ENCODE data around the gene MRPS22.
"Not testable (repeated sequence)": the region's sequence is repeated elsewhere in the genome, so short reads cannot be mapped to it uniquely, and the experiment has no call there.

The MRPS22 gene

DNA sequence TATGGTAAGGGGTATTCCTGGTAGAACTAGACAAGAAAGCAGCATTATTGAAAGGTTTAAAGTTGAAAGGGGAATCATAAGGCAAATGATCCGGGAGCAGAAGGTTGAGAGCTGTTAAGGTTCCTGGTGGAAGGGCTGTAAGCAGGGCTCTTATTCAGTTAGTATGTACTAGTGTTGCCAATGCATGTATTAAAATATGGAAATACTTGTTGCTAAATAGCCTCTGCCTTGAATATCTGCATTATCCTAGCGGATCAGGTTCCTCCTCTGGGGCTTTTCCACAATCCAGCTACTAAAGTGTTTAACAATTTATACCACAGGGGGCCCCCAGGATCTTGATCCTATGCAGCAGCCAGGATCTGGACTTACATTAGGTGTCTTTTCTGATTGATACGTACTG is 52.9 kb downstream of the MRPS22 start:
- no peak for DNase-seq (ENCODE audit: low spot score)

DNA sequence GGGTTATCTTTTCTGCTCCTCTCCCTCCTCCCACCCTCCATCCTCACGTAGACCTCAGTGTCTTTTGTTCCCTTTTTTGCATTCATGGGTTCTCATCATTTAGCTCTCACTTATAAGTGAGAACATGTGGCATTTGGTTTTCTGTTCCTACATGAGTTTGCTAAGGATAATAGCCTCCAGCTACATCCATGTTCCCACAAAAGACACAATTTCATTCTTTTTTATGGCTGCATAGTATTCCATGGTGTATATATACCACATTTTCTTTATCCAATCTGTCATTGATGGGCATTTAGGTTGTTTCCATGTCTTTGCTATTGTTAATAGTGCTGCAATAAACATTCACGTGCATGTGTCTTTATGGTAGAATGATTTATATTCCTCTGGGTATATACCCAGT is 57.3 kb downstream of the MRPS22 start:
- DNase-seq (ENCODE audit: low spot score): not testable (repeated sequence)
